ENCODE results near the gene SLC22A1.

DNA sequence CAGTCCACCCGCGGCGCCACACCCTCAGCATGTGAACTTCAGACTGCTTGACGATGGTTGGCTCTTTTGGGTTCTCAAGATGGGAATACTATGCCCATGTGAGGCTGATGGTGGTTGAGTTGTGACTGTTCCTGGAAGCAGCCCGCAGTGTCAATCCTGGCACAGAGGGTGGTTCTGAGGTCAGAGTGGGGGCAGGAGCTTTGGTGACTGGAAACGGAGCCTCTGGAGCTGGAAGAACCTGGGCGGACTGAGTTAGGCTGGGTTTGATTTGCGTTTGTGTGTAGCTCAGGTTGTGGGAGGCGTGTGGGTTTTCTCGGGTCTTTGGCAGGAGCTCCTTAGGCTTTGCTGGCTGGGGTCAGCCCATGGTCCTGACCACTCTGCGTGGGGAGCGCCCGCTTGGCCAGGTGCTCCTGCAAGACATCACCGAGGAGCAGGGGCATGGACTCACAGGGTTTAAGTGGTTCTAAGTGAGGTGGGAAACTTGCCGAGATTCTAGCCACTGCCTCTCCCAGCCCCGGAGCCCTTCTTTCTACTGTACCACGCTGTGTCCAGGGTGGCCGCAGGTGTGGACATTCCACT, 37.3 kb upstream of the SLC22A1 start:
- TF ChIP-seq CTCF (IDR thresholded peaks at IDR 0.05) (no peak), POLR2AphosphoS5 (IDR thresholded peaks at IDR 0.05) (no peak)

Measured in gastroesophageal sphincter (tissue), 3 donors.